ENCODE results near the gene DLX2. TPM values are rescaled to one million over a fixed set of nuclear protein-coding genes. Genes with fewer than 3 reads are reported as not detected.

DLX2 gene
- total and polyA plus RNA-seq, 12 donors: 0.06 to 0.49 (median 0.15) TPM; not detected in 5

- peak overlapping the region in 1 of 4 donors; percentile 39 for H3K4me3 ChIP-seq
- intact Hi-C loops (cut with DNase I): loop anchor here in 1 of 2 donors (5.0 kb wide), 1 partner anchor 99 kb away; the partner anchor contains the start of gene METAP1D
- H3K36me3 ChIP-seq (replicated peaks in 1 of 2): no peaks in the 10 kb centered on the region
- peaks cover 21 to 44% of the 10 kb centered on the region in 2 donors for H3K4me1 ChIP-seq (replicated peaks in 1 of 2)
- peak overlapping the region in 1 of 5 donors; percentile 54 for H3K27ac ChIP-seq
- DNase-seq: no peak
- no peak for TF ChIP-seq CTCF (IDR thresholded peaks at IDR 0.05)
- TF ChIP-seq POLR2A (IDR thresholded peaks at IDR 0.05): no peak
- H3K27me3 ChIP-seq: peaks cover 98% of the 10 kb centered on the region
- 18 to 33% (median 21%) methylated on average over 21 to 40 of the region's 40 CpGs for WGBS, 4 donors
- H3K9me3 ChIP-seq (replicated peaks in 1 of 3): no peaks in the 10 kb centered on the region
Observed at GRCh38 chr2:172095905-172096625, 6.6 kb downstream of the DLX2 start.

- TF ChIP-seq POLR2A (IDR thresholded peaks at IDR 0.05): no peak
- no peak for TF ChIP-seq CTCF (IDR thresholded peaks at IDR 0.05)
- Histone ChIP-seq H3K27me3 (peaks cover 98% of the 10 kb centered on the region), H3K4me1 (replicated peaks in 1 of 2) (peaks cover 21 to 42% of the 10 kb centered on the region in 2 donors), H3K4me3 (peak overlapping the region in 1 of 4 donors; percentile 45), H3K36me3 (replicated peaks in 1 of 2) (no peaks in the 10 kb centered on the region), H3K9me3 (replicated peaks in 1 of 3) (no peaks in the 10 kb centered on the region), H3K27ac (peak overlapping the region in 1 of 5 donors; percentile 45)
- intact Hi-C loops (cut with DNase I): loop anchor here in 1 of 2 donors (5.0 kb wide), 1 partner anchor 98 kb away; the partner anchor contains the start of gene METAP1D
- peak in 3 of 7 donors; percentile 31 to 64 (median 42) for DNase-seq
- WGBS, 4 donors: 4 to 6% (median 4%) methylated on average over 30 to 51 of the region's 51 CpGs
Observed at GRCh38 chr2:172095146-172095904, 7.4 kb downstream of the DLX2 start.

- peak overlapping the region in 1 of 4 donors; percentile 45 for H3K4me3 ChIP-seq
- TF ChIP-seq CTCF (IDR thresholded peaks at IDR 0.05) (no peak), POLR2A (IDR thresholded peaks at IDR 0.05) (no peak)
- peaks cover 98% of the 10 kb centered on the region for H3K27me3 ChIP-seq
- intact Hi-C loops (cut with DNase I): loop anchor here in 1 of 2 donors (5.0 kb wide), 1 partner anchor 97 kb away; the partner anchor contains the start of gene METAP1D
- H3K4me1 ChIP-seq (replicated peaks in 1 of 2): peaks cover 21 to 42% of the 10 kb centered on the region in 2 donors
- no peaks in the 10 kb centered on the region for H3K9me3 ChIP-seq (replicated peaks in 1 of 3)
- peak in 1 of 7 donors; percentile 55 for DNase-seq
- no peaks in the 10 kb centered on the region for H3K36me3 ChIP-seq (replicated peaks in 1 of 2)
- peak overlapping the region in 1 of 5 donors; percentile 45 for H3K27ac ChIP-seq
- 3 to 18% (median 5%) methylated on average over 17 to 66 of the region's 66 CpGs for WGBS, 4 donors
Observed at GRCh38 chr2:172094294-172095145, 8.2 kb downstream of the DLX2 start.

Data from adrenal gland (tissue), 12 donors.